Neural cell (in vitro differentiated cells): ENCODE data around the gene COMMD2. TPM values are rescaled to one million over a fixed set of nuclear protein-coding genes. Genes with fewer than 3 reads are reported as not detected.

Experiments
- H2AFZ ChIP-seq: fragments of 200-600, 300-800 bp; sonication (generic), shearing (Covaris generic); 2 replicates; pipeline ENCODE4 v1.6.0; 2014; ENCODE audit warnings: low read depth, mild to moderate bottlenecking, antibody characterized with exemption, low read length, moderate library complexity
- H3F3A ChIP-seq: fragments of 200-600 bp; shearing (Covaris generic); 2 replicates; pipeline ENCODE4 v1.6.1; 2016; ENCODE audit warnings: mild to moderate bottlenecking, moderate library complexity, mixed read lengths, antibody characterized with exemption, low read length; ENCODE audit not compliant: insufficient read depth, poor library complexity, severe bottlenecking
- H3K27ac ChIP-seq: fragments of 200-600, 300-800 bp; sonication (generic), shearing (Covaris generic); 2 replicates; pipeline ENCODE4 v1.5.1; 2014; ENCODE audit warnings: mild to moderate bottlenecking, low read length, moderate library complexity
- H3K27me3 ChIP-seq: fragments of 300-800, 200-600 bp; sonication (generic), shearing (Covaris generic); 2 replicates; pipeline ENCODE4 v1.6.0; 2014; ENCODE audit warnings: mild to moderate bottlenecking, low read depth, low read length, moderate library complexity; ENCODE audit not compliant: insufficient read depth
- H3K36me3 ChIP-seq: fragments of 300-800, 200-600 bp; sonication (generic), shearing (Covaris generic); 2 replicates; pipeline ENCODE4 v1.5.1; 2014; ENCODE audit warnings: mild to moderate bottlenecking, antibody characterized with exemption, low read length, moderate library complexity; ENCODE audit not compliant: insufficient read depth
- H3K4me2 ChIP-seq: fragments of 300-800, 200-600 bp; sonication (generic), shearing (Covaris generic); 2 replicates; pipeline ENCODE4 v1.6.0; 2014; ENCODE audit warnings: mild to moderate bottlenecking, low read length
- H3K4me3 ChIP-seq: fragments of 300-800, 200-600 bp; sonication (generic), shearing (Covaris generic); 2 replicates; pipeline ENCODE4 v1.5.1; 2014; ENCODE audit warnings: mild to moderate bottlenecking, low read length, moderate library complexity
- H3K79me2 ChIP-seq: fragments of 200-600 bp; shearing (Covaris generic); replicated peaks from 2 replicates; pipeline ENCODE4 v1.6.0; 2014; ENCODE audit warnings: mild to moderate bottlenecking, low read length, moderate library complexity; ENCODE audit not compliant: insufficient read depth
- H3K9ac ChIP-seq: fragments of 300-800, 200-600 bp; sonication (generic), shearing (Covaris generic); 2 replicates; pipeline ENCODE4 v1.6.1; 2016; ENCODE audit warnings: mild to moderate bottlenecking, low read length, mixed read lengths
- H3K9me2 ChIP-seq: fragments of 200-600 bp; shearing (Covaris generic); 2 replicates; pipeline ENCODE4 v1.6.1; 2016; ENCODE audit warnings: mild to moderate bottlenecking, low read length, mixed read lengths; ENCODE audit not compliant: insufficient read depth
- H3K9me3 ChIP-seq: fragments of 200-600, 300-800 bp; sonication (generic), shearing (Covaris generic); 2 replicates; pipeline ENCODE4 v1.6.1; 2016; ENCODE audit warnings: mild to moderate bottlenecking, mixed run types, low read length, moderate library complexity, mixed read lengths
- H4K20me1 ChIP-seq: fragments of 200-600 bp; shearing (Covaris generic); 2 replicates; pipeline ENCODE4 v1.6.1; 2016; ENCODE audit warnings: mild to moderate bottlenecking, mixed run types; ENCODE audit not compliant: insufficient read depth
- EP300 ChIP-seq: fragments of 450-650 bp; conservative IDR thresholded peaks from 2 replicates; pipeline ENCODE4 v1.6.1; 2014; ENCODE audit warnings: antibody characterized with exemption, mild to moderate bottlenecking, moderate library complexity; ENCODE audit not compliant: poor library complexity, severe bottlenecking
- EZH2 ChIP-seq: fragments of 200-600, 300-800 bp; shearing (Covaris generic), sonication (generic); IDR thresholded peaks from 2 replicates; pipeline ENCODE4 v1.6.1; 2014; ENCODE audit warnings: antibody characterized with exemption, low read length, borderline replicate concordance, mild to moderate bottlenecking; ENCODE audit not compliant: insufficient read depth, poor library complexity, severe bottlenecking
- MXI1 ChIP-seq: fragments of 450-650 bp; conservative IDR thresholded peaks from 2 replicates; pipeline ENCODE4 v1.6.1; 2014; ENCODE audit warnings: antibody characterized with exemption, mild to moderate bottlenecking; ENCODE audit not compliant: poor library complexity, severe bottlenecking
- POLR2AphosphoS5 ChIP-seq: IDR thresholded peaks from 2 replicates; pipeline ENCODE4 v1.6.1; 2012
- RAD21 ChIP-seq: fragments of 450-650 bp; conservative IDR thresholded peaks from 2 replicates; pipeline ENCODE4 v1.6.1; 2014; ENCODE audit warnings: antibody characterized with exemption, mild to moderate bottlenecking, moderate library complexity
- SMC3 ChIP-seq: fragments of 450-650 bp; conservative IDR thresholded peaks from 2 replicates; pipeline ENCODE4 v1.6.1; 2014; ENCODE audit warnings: antibody characterized with exemption, mild to moderate bottlenecking, moderate library complexity; ENCODE audit not compliant: poor library complexity
- TAF1 ChIP-seq: IDR thresholded peaks from 2 replicates; pipeline ENCODE4 v1.6.1; 2012; ENCODE audit warnings: low read depth
- polyA plus RNA-seq: library from polyadenylated mRNA; depleted of rRNA; stranded (reverse); fragments of >200 nt; gene quantifications from 2 replicates; pipeline ENCODE4 v1.2.3, GENCODE V29; 2014
- TF ChIP-seq, protein P1 (sequence below): fragments of 450-650 bp; IDR thresholded peaks from 2 replicates; pipeline ENCODE4 v1.5.1; 2014; ENCODE audit warnings: antibody characterized with exemption, mild to moderate bottlenecking, moderate library complexity; ENCODE audit not compliant: poor library complexity, severe bottlenecking
- TF ChIP-seq, protein P2 (sequence below): IDR thresholded peaks from 2 replicates; pipeline ENCODE4 v1.6.1; 2012; ENCODE audit warnings: borderline replicate concordance

Gene COMMD2
- polyA plus RNA-seq, 1 donor from 2014 or later: 126 TPM

DNA sequence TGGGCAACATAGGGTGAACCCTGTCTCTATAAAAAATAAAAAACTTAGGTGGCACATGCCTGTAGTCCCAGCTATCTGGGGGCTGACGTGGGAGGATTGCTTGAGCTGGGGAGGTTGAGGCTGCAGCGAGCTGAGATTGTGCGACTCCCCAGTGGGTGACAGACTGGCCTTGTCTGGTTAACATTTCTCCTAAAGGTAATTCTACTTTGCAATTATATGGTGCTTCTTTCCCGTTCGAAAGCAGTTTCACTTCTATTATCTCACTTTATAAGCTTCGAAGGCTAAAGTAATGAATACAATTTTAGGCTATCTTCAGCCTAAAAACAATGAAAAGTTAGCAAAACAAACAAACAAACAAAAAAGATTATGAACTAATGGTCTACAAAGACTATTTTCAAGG lies 35.3 kb downstream of the COMMD2 start:
- Histone ChIP-seq H3K4me2 (no peak overlapping the region), H3K4me3 (no peak overlapping the region), H3K9me3 (no peaks in the 10 kb centered on the region), H3F3A (no peaks in the 10 kb centered on the region), H3K36me3 (no peaks in the 10 kb centered on the region), H3K27ac (no peak overlapping the region), H3K9ac (no peak overlapping the region), H3K9me2 (no peaks in the 10 kb centered on the region), H2AFZ (no peak overlapping the region), H3K79me2 (no peaks in the 10 kb centered on the region), H3K27me3 (no peaks in the 10 kb centered on the region), H4K20me1 (no peaks in the 10 kb centered on the region)
- TF ChIP-seq MXI1 (no peak), RAD21 (no peak), TAF1 (no peak)

DNA sequence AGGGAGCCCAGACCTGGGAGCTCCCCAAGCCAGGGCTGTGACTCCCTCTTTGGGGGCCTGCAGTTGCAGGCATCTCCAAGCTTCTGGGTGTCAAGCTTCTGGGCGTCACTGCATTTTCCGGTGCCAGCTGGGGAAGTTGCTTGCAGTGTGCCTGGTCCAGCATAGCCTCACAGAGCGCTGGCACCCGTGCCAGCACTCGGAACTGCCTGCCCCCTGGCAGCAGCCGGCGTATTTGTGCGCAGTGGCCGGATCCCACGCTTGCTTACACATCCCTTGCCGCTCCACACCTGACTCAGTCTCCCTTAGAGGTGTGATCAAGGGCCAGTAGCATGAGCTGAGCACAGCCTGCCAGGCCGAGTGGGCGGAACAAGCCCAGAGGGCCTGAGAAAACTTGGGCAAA lies 37.0 kb downstream of the COMMD2 start:
- Histone ChIP-seq H3K27ac (no peak overlapping the region), H3F3A (no peaks in the 10 kb centered on the region), H3K79me2 (no peaks in the 10 kb centered on the region), H3K9me2 (no peaks in the 10 kb centered on the region), H3K9me3 (no peaks in the 10 kb centered on the region), H3K36me3 (no peaks in the 10 kb centered on the region), H2AFZ (no peak overlapping the region), H3K4me2 (no peak overlapping the region), H3K4me3 (no peak overlapping the region), H4K20me1 (no peaks in the 10 kb centered on the region), H3K9ac (no peak overlapping the region), H3K27me3 (no peaks in the 10 kb centered on the region)
- TF ChIP-seq TAF1 (no peak), RAD21 (no peak), EP300 (no peak), POLR2AphosphoS5 (no peak), EZH2 (no peak), MXI1 (no peak), SMC3 (no peak)
- TF ChIP-seq, protein P1, sequence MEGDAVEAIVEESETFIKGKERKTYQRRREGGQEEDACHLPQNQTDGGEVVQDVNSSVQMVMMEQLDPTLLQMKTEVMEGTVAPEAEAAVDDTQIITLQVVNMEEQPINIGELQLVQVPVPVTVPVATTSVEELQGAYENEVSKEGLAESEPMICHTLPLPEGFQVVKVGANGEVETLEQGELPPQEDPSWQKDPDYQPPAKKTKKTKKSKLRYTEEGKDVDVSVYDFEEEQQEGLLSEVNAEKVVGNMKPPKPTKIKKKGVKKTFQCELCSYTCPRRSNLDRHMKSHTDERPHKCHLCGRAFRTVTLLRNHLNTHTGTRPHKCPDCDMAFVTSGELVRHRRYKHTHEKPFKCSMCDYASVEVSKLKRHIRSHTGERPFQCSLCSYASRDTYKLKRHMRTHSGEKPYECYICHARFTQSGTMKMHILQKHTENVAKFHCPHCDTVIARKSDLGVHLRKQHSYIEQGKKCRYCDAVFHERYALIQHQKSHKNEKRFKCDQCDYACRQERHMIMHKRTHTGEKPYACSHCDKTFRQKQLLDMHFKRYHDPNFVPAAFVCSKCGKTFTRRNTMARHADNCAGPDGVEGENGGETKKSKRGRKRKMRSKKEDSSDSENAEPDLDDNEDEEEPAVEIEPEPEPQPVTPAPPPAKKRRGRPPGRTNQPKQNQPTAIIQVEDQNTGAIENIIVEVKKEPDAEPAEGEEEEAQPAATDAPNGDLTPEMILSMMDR: no peak
- TF ChIP-seq, protein P2, sequence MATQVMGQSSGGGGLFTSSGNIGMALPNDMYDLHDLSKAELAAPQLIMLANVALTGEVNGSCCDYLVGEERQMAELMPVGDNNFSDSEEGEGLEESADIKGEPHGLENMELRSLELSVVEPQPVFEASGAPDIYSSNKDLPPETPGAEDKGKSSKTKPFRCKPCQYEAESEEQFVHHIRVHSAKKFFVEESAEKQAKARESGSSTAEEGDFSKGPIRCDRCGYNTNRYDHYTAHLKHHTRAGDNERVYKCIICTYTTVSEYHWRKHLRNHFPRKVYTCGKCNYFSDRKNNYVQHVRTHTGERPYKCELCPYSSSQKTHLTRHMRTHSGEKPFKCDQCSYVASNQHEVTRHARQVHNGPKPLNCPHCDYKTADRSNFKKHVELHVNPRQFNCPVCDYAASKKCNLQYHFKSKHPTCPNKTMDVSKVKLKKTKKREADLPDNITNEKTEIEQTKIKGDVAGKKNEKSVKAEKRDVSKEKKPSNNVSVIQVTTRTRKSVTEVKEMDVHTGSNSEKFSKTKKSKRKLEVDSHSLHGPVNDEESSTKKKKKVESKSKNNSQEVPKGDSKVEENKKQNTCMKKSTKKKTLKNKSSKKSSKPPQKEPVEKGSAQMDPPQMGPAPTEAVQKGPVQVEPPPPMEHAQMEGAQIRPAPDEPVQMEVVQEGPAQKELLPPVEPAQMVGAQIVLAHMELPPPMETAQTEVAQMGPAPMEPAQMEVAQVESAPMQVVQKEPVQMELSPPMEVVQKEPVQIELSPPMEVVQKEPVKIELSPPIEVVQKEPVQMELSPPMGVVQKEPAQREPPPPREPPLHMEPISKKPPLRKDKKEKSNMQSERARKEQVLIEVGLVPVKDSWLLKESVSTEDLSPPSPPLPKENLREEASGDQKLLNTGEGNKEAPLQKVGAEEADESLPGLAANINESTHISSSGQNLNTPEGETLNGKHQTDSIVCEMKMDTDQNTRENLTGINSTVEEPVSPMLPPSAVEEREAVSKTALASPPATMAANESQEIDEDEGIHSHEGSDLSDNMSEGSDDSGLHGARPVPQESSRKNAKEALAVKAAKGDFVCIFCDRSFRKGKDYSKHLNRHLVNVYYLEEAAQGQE: no peak
